ENCODE data around the gene APBA2.

The APBA2 gene

DNA sequence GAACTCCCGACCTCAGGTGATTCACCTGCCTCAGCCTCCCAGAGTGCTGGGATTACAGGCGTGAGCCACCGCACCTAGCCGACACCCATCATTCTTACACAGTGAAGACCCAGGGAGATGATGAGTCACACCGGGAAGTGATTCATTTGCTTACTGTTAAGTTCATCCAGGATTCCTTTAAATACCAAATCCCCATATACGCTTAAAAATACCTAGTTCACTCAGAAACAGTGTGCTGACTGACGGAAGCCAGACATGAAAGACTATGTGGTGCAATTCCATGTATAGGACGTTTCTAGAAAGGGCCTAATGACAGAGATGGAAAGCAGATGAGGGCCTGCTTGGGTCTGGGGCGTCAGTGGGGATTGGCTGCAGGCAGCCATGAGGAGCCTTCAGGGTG, 75.2 kb downstream of the APBA2 start:
- peak overlapping the region; percentile 59 for H3K27ac Mint-ChIP-seq
- no peaks in the 10 kb centered on the region for H3K9me3 Mint-ChIP-seq
- H3K4me3 Mint-ChIP-seq: no peak overlapping the region
- H3K36me3 Mint-ChIP-seq: peaks cover 6% of the 10 kb centered on the region
- no peaks in the 10 kb centered on the region for H3K27me3 Mint-ChIP-seq
- H3K4me1 Mint-ChIP-seq: peaks cover 64% of the 10 kb centered on the region

GRCh38 chr15:28961391-28961790, 75.6 kb downstream of the APBA2 start:
- no peaks in the 10 kb centered on the region for H3K27me3 Mint-ChIP-seq
- peaks cover 6% of the 10 kb centered on the region for H3K36me3 Mint-ChIP-seq
- H3K4me3 Mint-ChIP-seq: no peak overlapping the region
- peaks cover 66% of the 10 kb centered on the region for H3K4me1 Mint-ChIP-seq
- H3K27ac Mint-ChIP-seq: peak overlapping the region; percentile 59
- no peaks in the 10 kb centered on the region for H3K9me3 Mint-ChIP-seq

DNA sequence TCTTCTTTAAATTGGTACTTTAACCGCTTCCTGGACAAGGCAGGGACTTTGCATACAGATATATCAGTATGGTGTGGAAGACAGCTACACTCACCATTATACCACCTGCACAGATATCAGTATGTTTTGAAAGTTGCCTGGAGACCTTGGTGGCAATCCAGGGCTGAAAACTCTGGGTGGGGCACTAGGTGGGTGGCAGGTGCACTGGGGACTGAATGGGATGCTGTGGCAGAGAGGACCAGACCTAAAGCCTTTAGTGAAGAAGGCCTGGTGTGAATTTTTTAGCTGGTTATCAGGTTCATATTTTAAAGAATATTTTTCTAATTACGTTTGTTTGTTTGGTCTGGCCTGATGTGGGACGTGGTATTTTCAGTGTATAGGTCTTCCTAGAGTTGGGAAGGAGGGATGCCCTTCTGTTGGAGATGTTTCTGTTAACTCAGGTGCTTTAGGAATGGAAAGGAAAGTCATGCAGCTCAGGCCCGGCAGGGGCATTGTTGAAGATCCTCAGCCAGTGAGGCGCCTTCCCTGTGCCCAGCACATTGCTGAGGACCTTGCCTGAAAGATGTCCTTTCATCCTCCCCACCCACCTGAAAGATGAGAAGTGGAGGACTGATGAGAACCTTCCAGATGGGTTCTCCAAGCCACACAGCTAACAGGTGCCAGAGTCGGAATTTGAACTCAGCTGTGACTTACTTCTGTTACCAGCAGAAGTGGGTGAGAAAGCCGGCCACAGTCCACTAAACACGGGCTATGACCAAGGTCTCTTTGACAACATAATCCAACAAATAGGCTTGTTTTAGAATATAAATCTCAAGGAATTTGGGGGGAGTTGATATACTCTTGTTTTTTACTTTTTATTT, 77.3 kb downstream of the APBA2 start:
- no peak overlapping the region for H3K27ac Mint-ChIP-seq
- H3K36me3 Mint-ChIP-seq: peaks cover 8% of the 10 kb centered on the region
- H3K27me3 Mint-ChIP-seq: no peaks in the 10 kb centered on the region
- peaks cover 68% of the 10 kb centered on the region for H3K4me1 Mint-ChIP-seq
- H3K4me3 Mint-ChIP-seq: no peak overlapping the region
- H3K9me3 Mint-ChIP-seq: no peaks in the 10 kb centered on the region

- no peaks in the 10 kb centered on the region for H3K27me3 Mint-ChIP-seq
- H3K4me3 Mint-ChIP-seq: no peak overlapping the region
- H3K9me3 Mint-ChIP-seq: no peaks in the 10 kb centered on the region
- peak overlapping the region; percentile 19 for H3K27ac Mint-ChIP-seq
- peaks cover 69% of the 10 kb centered on the region for H3K4me1 Mint-ChIP-seq
- peaks cover 8% of the 10 kb centered on the region for H3K36me3 Mint-ChIP-seq
Measured at GRCh38 chr15:28963711-28964081, 77.9 kb downstream of the APBA2 start.

DNA sequence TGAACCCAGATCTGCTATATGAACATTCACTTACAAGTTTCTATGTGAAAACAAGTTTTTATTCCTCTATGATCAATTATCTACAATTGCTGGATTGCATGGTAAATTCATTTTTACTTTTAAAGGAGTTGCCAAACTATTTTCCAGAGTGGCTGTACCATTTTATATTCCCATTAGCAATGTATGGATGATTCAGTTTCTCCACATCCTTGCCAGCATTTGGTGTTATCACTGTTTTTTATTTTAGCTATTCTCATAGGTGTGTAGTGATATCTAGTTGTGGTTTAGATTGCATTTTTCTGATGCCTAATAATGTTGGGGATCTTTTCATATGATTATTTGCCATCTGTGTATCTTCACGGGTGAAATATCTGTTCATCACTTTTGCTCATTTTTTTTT, 78.3 kb downstream of the APBA2 start:
- Mint-ChIP-seq H3K27ac (peak overlapping the region; percentile 19), H3K9me3 (no peaks in the 10 kb centered on the region), H3K4me1 (peaks cover 68% of the 10 kb centered on the region)

GRCh38 chr15:28967066-28967465, 81.3 kb downstream of the APBA2 start:
- H3K27ac Mint-ChIP-seq: peak overlapping the region; percentile 39
- H3K36me3 Mint-ChIP-seq: peaks cover 6% of the 10 kb centered on the region
- H3K27me3 Mint-ChIP-seq: no peaks in the 10 kb centered on the region
- no peak overlapping the region for H3K4me3 Mint-ChIP-seq
- no peaks in the 10 kb centered on the region for H3K9me3 Mint-ChIP-seq
- H3K4me1 Mint-ChIP-seq: peaks cover 66% of the 10 kb centered on the region

More for the DNA sequence above, 78.3 kb downstream of the APBA2 start:
- Mint-ChIP-seq H3K4me3 (no peak overlapping the region), H3K36me3 (peaks cover 8% of the 10 kb centered on the region), H3K27me3 (no peaks in the 10 kb centered on the region)

DNA sequence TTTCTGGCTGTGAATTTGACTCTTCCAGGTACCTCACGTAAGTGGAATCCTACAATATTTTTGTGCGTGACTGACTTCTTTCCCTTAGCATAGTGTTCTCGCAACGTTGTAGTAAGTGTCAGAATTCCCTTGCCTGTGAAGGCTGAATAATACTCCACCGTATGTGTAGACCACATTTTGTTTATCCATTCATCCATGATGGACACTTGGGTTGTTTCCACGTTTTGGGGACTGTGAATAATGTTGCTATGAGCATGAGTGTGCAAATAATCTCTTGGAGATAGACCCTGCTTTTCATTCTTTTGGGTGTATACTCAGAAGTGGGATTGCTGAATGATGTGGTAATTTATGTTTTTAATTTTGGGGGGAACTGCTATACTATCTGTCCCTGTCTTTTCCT, 82.2 kb downstream of the APBA2 start:
- H3K4me1 Mint-ChIP-seq: peaks cover 67% of the 10 kb centered on the region
- H3K4me3 Mint-ChIP-seq: no peak overlapping the region
- peak overlapping the region; percentile 84 for H3K27ac Mint-ChIP-seq
- no peaks in the 10 kb centered on the region for H3K9me3 Mint-ChIP-seq
- H3K27me3 Mint-ChIP-seq: no peaks in the 10 kb centered on the region
- H3K36me3 Mint-ChIP-seq: peaks cover 6% of the 10 kb centered on the region

- Mint-ChIP-seq H3K9me3 (no peaks in the 10 kb centered on the region), H3K4me3 (no peak overlapping the region), H3K27ac (no peak overlapping the region), H3K36me3 (peaks cover 2% of the 10 kb centered on the region), H3K4me1 (peaks cover 71% of the 10 kb centered on the region), H3K27me3 (no peaks in the 10 kb centered on the region)
Measured at GRCh38 chr15:28969511-28970085, 83.8 kb downstream of the APBA2 start.

DNA sequence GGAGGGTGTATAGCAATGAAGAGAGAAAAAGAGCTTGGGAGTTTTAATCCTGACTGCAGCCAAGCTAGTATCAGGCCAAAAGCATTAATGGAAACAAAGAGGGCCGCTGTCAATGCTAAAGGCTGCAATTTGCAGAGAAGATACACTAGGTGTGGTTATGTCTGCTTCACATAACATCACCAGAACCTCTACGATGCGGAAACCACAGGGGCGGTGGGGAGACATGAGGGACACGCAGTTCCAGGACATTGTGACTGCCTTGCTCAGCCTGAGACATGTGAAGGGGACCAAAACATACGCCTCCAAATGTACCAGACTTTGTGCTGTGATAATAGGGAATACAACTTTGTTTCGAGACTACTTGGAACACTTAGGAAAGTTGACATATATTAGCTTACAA, 88.4 kb downstream of the APBA2 start:
- H3K36me3 Mint-ChIP-seq: no peaks in the 10 kb centered on the region
- H3K4me3 Mint-ChIP-seq: no peak overlapping the region
- H3K27ac Mint-ChIP-seq: peak overlapping the region; percentile 52
- no peaks in the 10 kb centered on the region for H3K9me3 Mint-ChIP-seq
- peaks cover 53% of the 10 kb centered on the region for H3K4me1 Mint-ChIP-seq
- H3K27me3 Mint-ChIP-seq: no peaks in the 10 kb centered on the region

- Mint-ChIP-seq H3K4me1 (peaks cover 66% of the 10 kb centered on the region), H3K9me3 (no peaks in the 10 kb centered on the region), H3K4me3 (no peak overlapping the region), H3K27me3 (no peaks in the 10 kb centered on the region), H3K27ac (no peak overlapping the region), H3K36me3 (no peaks in the 10 kb centered on the region)
Measured at GRCh38 chr15:28975766-28976179, 90.0 kb downstream of the APBA2 start.

GRCh38 chr15:28977377-28978010, 91.7 kb downstream of the APBA2 start:
- H3K4me3 Mint-ChIP-seq: no peak overlapping the region
- H3K9me3 Mint-ChIP-seq: no peaks in the 10 kb centered on the region
- H3K27ac Mint-ChIP-seq: no peak overlapping the region
- H3K4me1 Mint-ChIP-seq: peaks cover 51% of the 10 kb centered on the region
- H3K36me3 Mint-ChIP-seq: no peaks in the 10 kb centered on the region
- no peaks in the 10 kb centered on the region for H3K27me3 Mint-ChIP-seq

DNA sequence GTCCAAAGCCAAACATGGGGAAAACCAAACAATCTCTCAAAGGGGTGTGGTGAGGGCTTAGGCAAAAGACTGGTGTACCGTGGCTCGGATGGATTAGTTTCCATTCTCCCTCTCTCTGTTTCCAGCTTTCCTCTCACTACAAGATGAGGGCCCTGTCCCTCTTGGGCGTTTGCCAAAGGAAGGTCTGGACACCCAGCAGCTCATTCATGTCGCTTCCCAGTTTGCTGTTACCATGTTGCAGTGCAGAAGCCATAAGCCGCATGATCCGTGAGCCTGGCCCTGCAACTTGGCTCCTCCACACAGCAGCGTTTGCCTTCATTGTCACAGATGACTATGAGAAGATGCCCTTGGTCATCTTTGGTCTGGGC, 92.2 kb downstream of the APBA2 start:
- Mint-ChIP-seq H3K9me3 (no peaks in the 10 kb centered on the region), H3K36me3 (no peaks in the 10 kb centered on the region), H3K4me3 (no peak overlapping the region), H3K27me3 (no peaks in the 10 kb centered on the region), H3K4me1 (peaks cover 51% of the 10 kb centered on the region), H3K27ac (no peak overlapping the region)

GRCh38 chr15:28978661-28979060, 92.9 kb downstream of the APBA2 start:
- Mint-ChIP-seq H3K4me3 (no peak overlapping the region), H3K9me3 (no peaks in the 10 kb centered on the region), H3K36me3 (no peaks in the 10 kb centered on the region), H3K27me3 (no peaks in the 10 kb centered on the region), H3K4me1 (peaks cover 46% of the 10 kb centered on the region), H3K27ac (no peak overlapping the region)

GRCh38 chr15:28979208-28979841, 93.6 kb downstream of the APBA2 start:
- peaks cover 44% of the 10 kb centered on the region for H3K4me1 Mint-ChIP-seq
- H3K4me3 Mint-ChIP-seq: no peak overlapping the region
- no peaks in the 10 kb centered on the region for H3K9me3 Mint-ChIP-seq
- H3K27ac Mint-ChIP-seq: no peak overlapping the region
- H3K27me3 Mint-ChIP-seq: no peaks in the 10 kb centered on the region
- no peaks in the 10 kb centered on the region for H3K36me3 Mint-ChIP-seq

- H3K4me1 Mint-ChIP-seq: peaks cover 45% of the 10 kb centered on the region
- H3K4me3 Mint-ChIP-seq: no peak overlapping the region
- H3K9me3 Mint-ChIP-seq: no peaks in the 10 kb centered on the region
- no peaks in the 10 kb centered on the region for H3K27me3 Mint-ChIP-seq
- H3K27ac Mint-ChIP-seq: no peak overlapping the region
- no peaks in the 10 kb centered on the region for H3K36me3 Mint-ChIP-seq
Measured at GRCh38 chr15:28980709-28981350, 95.1 kb downstream of the APBA2 start.
